Measurements from ENCODE around the gene GLRB. TPM values are rescaled to one million over a fixed set of nuclear protein-coding genes. Genes with fewer than 3 reads are reported as not detected.
A peak's percentile ranks its signal among the peaks of the same experiment; 100 is the strongest.

GLRB gene
- total RNA-seq: 6.5 TPM
- long read RNA-seq, transcript GLRB-201 (10 exons, 3,126 nt): major isoform, 9 of 14 reads
- long read RNA-seq, partial matches to known transcripts: 1 of 14 reads
- long read RNA-seq, other reads (novel, unspliced or antisense): 1 of 14 reads

GRCh38 chr4:157075811-157076577, at the start of gene GLRB:
Gene GLRB (plus strand): TSS chr4:157076150. CDS start chr4:157078025, 1,875 bp downstream.
- intact Hi-C loops (cut with DNase I): no loop called here
- DNase-seq (peak; percentile 68), ATAC-seq (peak; percentile 93)
- TF ChIP-seq CTCF (IDR thresholded peaks at IDR 0.05): no peak
- no peak within 1 kb of the TSS for H3K27ac ChIP-seq
- no peaks in the 10 kb centered on the region for H3K4me1 ChIP-seq
- H3K9me3 ChIP-seq: no peaks in the 10 kb centered on the region
- no peaks in the 10 kb centered on the region for H3K27me3 ChIP-seq
- H3K36me3 ChIP-seq: no peaks in the 10 kb centered on the region
- peak within 1 kb of the TSS; percentile 53 for H3K4me3 ChIP-seq

GRCh38 chr4:157035471-157035870, 40.5 kb upstream of the GLRB start:
- H3K4me1 ChIP-seq: no peaks in the 10 kb centered on the region
- no peaks in the 10 kb centered on the region for H3K27me3 ChIP-seq
- ATAC-seq: no peak
- no peak for TF ChIP-seq CTCF (IDR thresholded peaks at IDR 0.05)
- intact Hi-C loops (cut with DNase I): no loop called here
- no peaks in the 10 kb centered on the region for H3K36me3 ChIP-seq
- no peak overlapping the region for H3K27ac ChIP-seq
- H3K4me3 ChIP-seq: no peak overlapping the region
- DNase-seq: no peak
- no peaks in the 10 kb centered on the region for H3K9me3 ChIP-seq

- Histone ChIP-seq H3K9me3 (no peaks in the 10 kb centered on the region), H3K4me3 (no peak overlapping the region), H3K36me3 (no peaks in the 10 kb centered on the region), H3K27me3 (no peaks in the 10 kb centered on the region), H3K4me1 (no peaks in the 10 kb centered on the region), H3K27ac (no peak overlapping the region)
- no peak for TF ChIP-seq CTCF (IDR thresholded peaks at IDR 0.05)
- DNase-seq: no peak
- ATAC-seq: no peak
- intact Hi-C loops (cut with DNase I): no loop called here
Measured at GRCh38 chr4:157040405-157040804, 35.5 kb upstream of the GLRB start.

GRCh38 chr4:157043131-157043530, 32.8 kb upstream of the GLRB start:
- Histone ChIP-seq H3K27ac (no peak overlapping the region), H3K4me3 (no peak overlapping the region), H3K4me1 (no peaks in the 10 kb centered on the region), H3K9me3 (no peaks in the 10 kb centered on the region), H3K27me3 (no peaks in the 10 kb centered on the region), H3K36me3 (no peaks in the 10 kb centered on the region)
- no peak for TF ChIP-seq CTCF (IDR thresholded peaks at IDR 0.05)
- intact Hi-C loops (cut with DNase I): no loop called here
- DNase-seq: no peak
- ATAC-seq: peak; percentile 59

GRCh38 chr4:157045507-157046127, 30.3 kb upstream of the GLRB start:
- Histone ChIP-seq H3K27ac (no peak overlapping the region), H3K4me1 (no peaks in the 10 kb centered on the region), H3K9me3 (no peaks in the 10 kb centered on the region), H3K27me3 (no peaks in the 10 kb centered on the region), H3K4me3 (no peak overlapping the region), H3K36me3 (no peaks in the 10 kb centered on the region)
- intact Hi-C loops (cut with DNase I): no loop called here
- TF ChIP-seq CTCF (IDR thresholded peaks at IDR 0.05): peak; percentile 70
- ATAC-seq: peak; percentile 97
- DNase-seq: no peak
